Measurements from ENCODE around the gene GNG4.

Gene GNG4

GRCh38 chr1:235504122-235504493 is 145.5 kb downstream of the GNG4 start, which contains the start of gene B3GALNT2:
Gene B3GALNT2 (minus strand): TSS chr1:235504452. CDS start chr1:235504252, 200 bp downstream.
- CTCF ChIA-PET: interaction anchor here (0.6 to 2.2 kb wide), 17 partner anchors 10 to 468 kb away, joined by 3 to 10 read pairs (median 3); no protein-coding TSS in a partner anchor
- TF ChIP-seq HDGF (IDR thresholded peaks at IDR 0.05; ENCODE audit: borderline replicate concordance): 0 out of 2 replicates have a peak, but pooled peaks have one; percentile 39
- TF ChIP-seq CTBP1 (IDR thresholded peaks at IDR 0.05; ENCODE audit: borderline replicate concordance): no peak
- TF ChIP-seq ARNT (IDR thresholded peaks at IDR 0.05): no peak
- no peak for TF ChIP-seq SUZ12 (IDR thresholded peaks at IDR 0.05)
- no peak for TF ChIP-seq PKNOX1 (IDR thresholded peaks at IDR 0.05)
- POLR2A ChIA-PET: interaction anchor here (0.7 to 3.1 kb wide), 38 partner anchors 10 to 585 kb away, joined by 3 to 24 read pairs (median 4); partner anchors contain the start of genes ARID4B, GGPS1 and RBM34
- DNase-seq (ENCODE audit: extremely low spot score): no peak

GRCh38 chr1:235503403-235504121 is 146.0 kb downstream of the GNG4 start:
- DNase-seq (ENCODE audit: extremely low spot score): peak; percentile 47
- POLR2A ChIA-PET: interaction anchor here (1.0 to 3.1 kb wide), 25 partner anchors 9 to 468 kb away, joined by 3 to 24 read pairs (median 4); partner anchors contain the start of genes ARID4B, GGPS1 and RBM34
- CTCF ChIA-PET: interaction anchor here (0.5 to 2.2 kb wide), 17 partner anchors 10 to 468 kb away, joined by 3 to 11 read pairs (median 4); no protein-coding TSS in a partner anchor
- peak; percentile 82 for TF ChIP-seq L3MBTL2 (conservative IDR thresholded peaks at IDR 0.05)
- no peak for TF ChIP-seq FOXK2 (IDR thresholded peaks at IDR 0.05)

- ChIA-PET POLR2A (interaction anchor here (0.6 to 3.1 kb wide), 6 partner anchors 32 to 469 kb away, joined by 3 to 16 read pairs (median 4); partner anchors contain the start of gene RBM34), CTCF (interaction anchor here (0.6 to 1.5 kb wide), 3 partner anchors 12 to 31 kb away, joined by 4 to 5 read pairs (median 5); no protein-coding TSS in a partner anchor)
- DNase-seq (ENCODE audit: extremely low spot score): peak; percentile 26
- TF ChIP-seq L3MBTL2 (conservative IDR thresholded peaks at IDR 0.05): no peak
- TF ChIP-seq SUZ12 (IDR thresholded peaks at IDR 0.05): no peak
- no peak; the same call in 1 of the 2 replicates for TF ChIP-seq PKNOX1 (IDR thresholded peaks at IDR 0.05)
- no peak for TF ChIP-seq ARNT (IDR thresholded peaks at IDR 0.05)
- TF ChIP-seq BHLHE40 (IDR thresholded peaks at IDR 0.05; ENCODE audit: borderline replicate concordance): no peak
- no peak for TF ChIP-seq FOXM1 (IDR thresholded peaks at IDR 0.05; ENCODE audit: borderline replicate concordance)
- TF ChIP-seq CTBP1 (IDR thresholded peaks at IDR 0.05; ENCODE audit: borderline replicate concordance): peak; percentile 67; the same call in 1 of the 2 replicates
- TF ChIP-seq ELF4 (IDR thresholded peaks at IDR 0.05): no peak
- TF ChIP-seq HDGF (IDR thresholded peaks at IDR 0.05; ENCODE audit: borderline replicate concordance): no peak
- no peak for TF ChIP-seq SP1 (IDR thresholded peaks at IDR 0.05)
- no peak for TF ChIP-seq FOXA1 (IDR thresholded peaks at IDR 0.05)
- no peak for TF ChIP-seq ZNF384 (IDR thresholded peaks at IDR 0.05)
- TF ChIP-seq LEF1 (IDR thresholded peaks at IDR 0.05; ENCODE audit: borderline replicate concordance): 0 out of 2 replicates have a peak, but pooled peaks have one; percentile 45
- TF ChIP-seq FOXK2 (IDR thresholded peaks at IDR 0.05): no peak
- TF ChIP-seq TARDBP (IDR thresholded peaks at IDR 0.05): no peak
- TF ChIP-seq NFRKB (IDR thresholded peaks at IDR 0.05): no peak
Observed at GRCh38 chr1:235502601-235503402, 146.8 kb downstream of the GNG4 start.

- no peak for DNase-seq (ENCODE audit: extremely low spot score)
- ChIA-PET POLR2A (no interaction called here), CTCF (interaction anchor here (0.7 kb wide), 1 partner anchor 374 kb away, joined by 7 read pairs; no protein-coding TSS in a partner anchor)
- TF ChIP-seq L3MBTL2 (conservative IDR thresholded peaks at IDR 0.05) (no peak), PKNOX1 (IDR thresholded peaks at IDR 0.05) (no peak), ARNT (IDR thresholded peaks at IDR 0.05) (no peak), CTBP1 (IDR thresholded peaks at IDR 0.05; ENCODE audit: borderline replicate concordance) (no peak), SP1 (IDR thresholded peaks at IDR 0.05) (no peak), TARDBP (IDR thresholded peaks at IDR 0.05) (no peak)
Observed at GRCh38 chr1:235500971-235501540, 148.5 kb downstream of the GNG4 start.
